Stromal cell of bone marrow (primary cell): ENCODE measurements around the gene HOXC6.

ENCODE experiments used
- DNase-seq: peaks from one replicate; pipeline ENCODE4 v3.0.0-alpha.2; 2012; ENCODE audit warnings: low read depth

The HOXC6 gene

GRCh38 chr12:54002915-54003389 is 25.3 kb upstream of the HOXC6 start:
- DNase-seq = no peak

GRCh38 chr12:54003625-54004024 is 24.6 kb upstream of the HOXC6 start:
- DNase-seq = no peak

GRCh38 chr12:54004063-54004840 is 24.0 kb upstream of the HOXC6 start:
- no peak for DNase-seq

- DNase-seq = no peak
Observed at GRCh38 chr12:54004841-54005530, 23.3 kb upstream of the HOXC6 start.

- DNase-seq = no peak
Observed at GRCh38 chr12:54005531-54005852, 22.7 kb upstream of the HOXC6 start.

GRCh38 chr12:54005853-54006558 is 22.2 kb upstream of the HOXC6 start:
- peak; percentile 77 for DNase-seq

GRCh38 chr12:54006559-54007220 is 21.6 kb upstream of the HOXC6 start:
- DNase-seq = no peak

GRCh38 chr12:54007538-54008259 is 20.5 kb upstream of the HOXC6 start:
- no peak for DNase-seq

GRCh38 chr12:54008260-54008552 is 20.0 kb upstream of the HOXC6 start:
- no peak for DNase-seq

- no peak for DNase-seq
Observed at GRCh38 chr12:54009171-54010052, 18.8 kb upstream of the HOXC6 start.

GRCh38 chr12:54010053-54010971 is 17.9 kb upstream of the HOXC6 start:
- DNase-seq = no peak

- no peak for DNase-seq
Observed at GRCh38 chr12:54010972-54011664, 17.1 kb upstream of the HOXC6 start.

GRCh38 chr12:54011665-54012532 is 16.3 kb upstream of the HOXC6 start:
- DNase-seq = no peak

- no peak for DNase-seq
Observed at GRCh38 chr12:54012631-54013409, 15.4 kb upstream of the HOXC6 start.

GRCh38 chr12:54014377-54015017 is 13.7 kb upstream of the HOXC6 start:
- DNase-seq = no peak

- no peak for DNase-seq
Observed at GRCh38 chr12:54015018-54015931, 13.0 kb upstream of the HOXC6 start.
